Stimulated activated CD4-positive, alpha-beta T cell treated with anti-CD3 and anti-CD28 coated beads, Interleukin-15, amount 100 ng/mL, for 48 hours (primary cell): Measurements from ENCODE around the gene ZNRF1.
"Not testable (repeated sequence)": the region's sequence is repeated elsewhere in the genome, so short reads cannot be mapped to it uniquely, and the experiment has no call there.

ENCODE experiments used
- DNase-seq, 2 donors: peaks; one replicate each; pipeline ENCODE4 v3.0.0-alpha.2; 2020; ENCODE audit warnings: low read depth in 2 of 2

ZNRF1 gene

DNA sequence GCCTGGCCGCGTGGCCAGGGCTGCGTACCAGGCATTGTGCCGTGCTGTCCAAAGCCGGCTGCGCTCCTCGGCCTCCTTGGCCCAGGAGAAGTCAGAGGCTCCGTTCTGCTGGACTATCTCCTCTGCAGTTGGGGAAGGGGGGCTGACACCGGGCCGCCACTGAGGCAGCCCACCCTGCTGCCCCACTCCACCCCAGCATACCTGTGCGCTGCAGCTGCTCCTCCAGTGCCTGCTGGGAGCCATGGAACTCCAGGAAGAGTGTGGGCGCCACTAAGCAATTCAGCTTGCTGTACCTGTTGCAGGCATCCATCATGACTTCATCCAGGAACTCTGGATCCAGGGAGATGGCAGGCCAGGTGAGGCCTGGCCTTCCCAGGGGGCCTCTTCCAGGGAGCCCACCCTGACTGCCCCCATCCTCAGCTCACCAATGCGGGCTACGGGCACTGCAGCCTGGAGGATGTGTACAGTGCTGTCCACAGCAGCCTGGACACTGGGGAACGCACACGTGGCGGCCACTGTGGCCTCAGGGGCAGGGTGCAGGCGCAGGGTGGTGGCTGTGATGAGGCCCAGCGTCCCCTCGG lies 114.8 kb downstream of the ZNRF1 start:
- DNase-seq: no peak

DNA sequence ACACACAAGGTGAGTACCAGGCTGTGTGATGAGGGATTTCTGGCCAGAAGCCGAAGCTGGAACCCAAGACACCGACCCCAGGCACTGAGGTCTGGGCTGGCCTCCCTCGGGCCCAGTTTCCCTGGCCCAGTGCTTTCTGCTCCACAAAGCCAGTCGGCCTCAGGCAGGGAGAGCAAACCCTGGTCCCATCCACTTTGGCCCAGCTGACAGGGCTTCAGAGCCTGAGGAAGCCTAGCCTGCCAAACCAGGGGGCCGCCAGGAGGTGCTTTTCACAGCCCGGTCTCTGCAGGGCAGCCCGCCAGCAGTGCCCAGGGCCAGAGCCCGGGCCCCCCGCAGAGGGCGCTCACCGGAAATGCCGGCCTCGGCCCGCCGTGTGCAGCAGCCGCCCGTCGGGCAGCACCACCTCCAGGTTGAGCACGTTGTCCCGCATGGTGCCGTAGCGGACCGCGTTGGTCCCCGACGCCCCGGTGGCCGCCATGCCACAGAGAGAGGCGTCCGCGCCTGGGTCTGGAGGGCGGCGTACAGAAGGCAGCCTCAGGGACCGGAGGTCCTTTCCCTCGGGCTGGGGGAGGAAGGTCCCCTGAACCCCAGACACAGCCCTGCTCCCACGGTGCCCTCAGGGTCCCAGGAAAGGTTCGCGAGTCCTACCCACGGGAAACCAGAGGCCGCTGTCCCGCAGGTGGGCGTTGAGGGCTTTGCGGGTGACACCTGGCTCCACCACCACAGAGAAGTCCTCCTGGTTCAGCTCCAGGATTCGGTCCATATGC lies 115.5 kb downstream of the ZNRF1 start:
- DNase-seq: no peak

DNA sequence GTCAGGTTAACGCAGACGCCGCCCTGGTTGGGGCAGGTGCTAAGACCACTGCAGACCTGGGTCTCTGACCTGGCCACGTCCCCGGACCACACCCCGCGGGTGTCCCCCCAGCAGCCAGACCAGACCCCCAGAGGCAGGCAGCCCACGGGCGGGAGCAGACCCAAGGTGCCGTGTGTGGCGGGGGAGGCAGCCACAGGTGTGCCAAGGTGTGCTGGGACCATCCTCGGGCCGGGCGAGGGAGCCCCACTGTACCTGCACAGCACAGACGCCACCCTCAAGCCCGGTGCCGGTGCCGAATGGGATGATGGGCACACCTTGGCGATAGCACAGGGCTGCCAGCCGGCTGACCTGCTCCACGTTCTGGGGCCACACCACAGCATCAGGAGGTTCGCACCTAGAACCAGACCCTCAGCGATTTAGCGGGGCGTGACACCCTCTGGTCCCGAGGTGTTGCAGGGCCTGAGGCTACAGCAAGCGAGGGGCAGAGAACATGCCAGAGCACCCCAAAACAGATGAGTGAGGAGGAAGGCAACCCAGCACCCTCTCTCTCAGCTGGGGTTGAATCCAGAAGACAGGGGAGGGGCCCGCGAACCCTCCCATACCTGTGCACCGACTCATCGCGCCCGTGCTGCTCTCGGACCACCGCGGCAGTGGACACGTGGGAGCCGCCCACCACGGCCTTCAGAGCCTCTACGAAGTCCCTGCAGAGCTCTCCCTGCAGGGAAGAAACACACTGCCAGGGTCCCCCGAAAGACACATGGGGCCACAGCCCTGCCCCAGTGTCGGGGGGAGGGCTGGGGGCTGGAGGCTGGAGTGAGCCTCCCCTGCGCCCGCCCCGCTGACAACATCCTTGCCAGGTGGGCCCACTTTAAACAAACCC lies 116.4 kb downstream of the ZNRF1 start:
- no peak for DNase-seq

DNA sequence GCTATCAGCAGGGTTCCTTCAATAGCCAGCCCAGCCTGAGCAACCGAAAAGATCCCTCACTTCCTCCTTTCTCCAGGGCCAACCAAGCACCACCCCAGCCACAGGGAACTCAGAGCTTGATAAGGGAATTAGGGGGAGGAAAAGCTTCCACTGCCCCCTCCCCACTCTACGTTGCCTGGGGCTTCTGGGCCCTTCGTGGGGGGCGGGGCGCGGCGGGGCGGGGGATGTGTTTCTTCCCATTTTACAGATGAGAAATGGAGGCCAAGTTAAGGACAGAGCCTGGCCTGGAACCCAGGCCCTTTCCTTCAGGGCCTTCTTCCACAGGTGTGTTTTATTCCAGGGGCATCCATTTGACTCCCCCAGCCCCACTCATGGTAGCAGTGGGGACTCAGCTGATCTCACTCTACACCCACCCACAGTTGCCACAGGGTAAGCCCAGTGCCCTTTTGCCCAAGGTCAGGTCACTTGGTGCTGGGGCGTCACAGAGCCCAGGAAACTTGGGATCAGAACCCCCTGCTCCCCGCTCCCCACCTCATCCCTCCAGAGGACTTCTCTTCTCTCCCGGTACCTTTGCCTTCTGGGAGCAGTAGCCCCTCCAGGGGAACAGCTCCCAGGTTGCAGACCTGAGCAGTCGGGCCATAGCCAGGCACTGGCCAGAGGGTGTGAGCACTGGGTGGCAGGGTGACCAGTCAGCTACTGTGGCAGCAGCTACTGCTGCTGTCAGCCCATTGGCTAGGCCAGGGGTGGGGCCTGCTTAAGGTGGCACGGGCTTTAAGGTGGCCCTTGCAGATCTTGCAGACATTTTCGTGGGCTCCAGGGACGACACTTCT lies 117.5 kb downstream of the ZNRF1 start, which contains the start of gene LDHD:
Gene LDHD, minus strand, starts transcription at position 700 of the 830 bp plus-strand sequence. Its CDS starts 60 bp downstream, at position 640.
- no peak for DNase-seq

DNA sequence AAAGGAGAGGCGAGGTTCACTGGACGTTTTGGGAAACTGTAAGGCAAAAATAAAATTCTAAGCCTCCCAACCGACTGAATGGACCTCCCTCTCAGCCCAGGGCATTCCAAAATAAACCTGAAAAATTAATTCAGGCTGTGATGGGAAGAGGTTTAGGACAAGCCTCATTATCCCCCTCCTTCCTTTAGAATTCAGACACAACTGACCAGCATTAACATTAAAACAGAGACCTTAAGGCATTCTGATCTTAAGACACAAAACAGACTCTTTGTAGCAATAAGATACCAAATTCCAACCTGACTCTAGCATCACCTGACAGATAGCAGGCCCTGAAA lies 118.1 kb downstream of the ZNRF1 start:
- no peak for DNase-seq

DNA sequence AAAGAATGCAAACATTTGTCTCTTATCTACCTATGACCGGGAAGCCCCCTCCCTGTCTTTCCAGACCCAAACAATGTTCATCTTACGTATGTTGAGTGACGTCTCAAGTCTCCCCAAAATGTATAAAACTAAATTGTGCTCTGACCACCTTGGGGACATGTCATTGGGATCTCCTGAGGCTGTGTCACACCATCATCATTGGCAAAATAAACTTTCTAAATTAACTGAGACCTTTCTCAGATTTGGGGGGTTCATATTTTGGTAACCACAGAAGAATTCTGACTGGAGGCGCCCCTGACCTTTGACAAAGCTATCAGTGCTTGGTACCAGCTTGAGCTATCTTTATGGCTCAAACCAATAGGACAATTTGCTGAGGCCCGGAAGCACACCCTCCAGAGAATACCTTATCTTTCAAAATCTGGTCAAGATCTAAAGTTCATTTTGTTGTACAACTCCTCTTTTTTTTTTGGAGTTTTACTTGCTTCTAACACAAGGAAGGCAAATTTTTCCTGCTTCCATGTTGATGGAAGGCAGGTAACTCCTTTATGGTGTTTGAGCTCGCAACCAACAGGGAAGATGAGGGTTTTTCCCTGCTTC lies 120.2 kb downstream of the ZNRF1 start:
- no peak for DNase-seq

DNA sequence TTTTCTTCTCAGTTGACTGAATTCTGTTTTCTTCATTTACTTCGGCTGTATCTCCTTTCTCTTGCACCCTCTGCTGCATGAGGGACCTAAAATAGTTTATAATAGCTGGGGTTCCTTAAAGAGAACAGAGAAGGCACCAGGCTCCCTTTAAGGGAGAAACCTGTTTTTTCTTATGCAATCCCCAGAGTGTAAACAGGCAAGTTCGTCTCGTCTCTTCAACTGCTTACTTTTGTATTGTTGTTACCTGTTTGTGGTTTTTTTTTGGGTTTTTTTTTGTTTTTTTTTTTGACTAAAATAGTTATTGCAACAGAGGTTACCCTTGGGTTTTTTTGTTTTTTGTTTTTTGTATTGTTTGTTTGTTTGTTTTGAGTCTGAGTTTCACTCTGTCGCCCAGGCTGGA lies 121.4 kb downstream of the ZNRF1 start:
- no peak for DNase-seq

DNA sequence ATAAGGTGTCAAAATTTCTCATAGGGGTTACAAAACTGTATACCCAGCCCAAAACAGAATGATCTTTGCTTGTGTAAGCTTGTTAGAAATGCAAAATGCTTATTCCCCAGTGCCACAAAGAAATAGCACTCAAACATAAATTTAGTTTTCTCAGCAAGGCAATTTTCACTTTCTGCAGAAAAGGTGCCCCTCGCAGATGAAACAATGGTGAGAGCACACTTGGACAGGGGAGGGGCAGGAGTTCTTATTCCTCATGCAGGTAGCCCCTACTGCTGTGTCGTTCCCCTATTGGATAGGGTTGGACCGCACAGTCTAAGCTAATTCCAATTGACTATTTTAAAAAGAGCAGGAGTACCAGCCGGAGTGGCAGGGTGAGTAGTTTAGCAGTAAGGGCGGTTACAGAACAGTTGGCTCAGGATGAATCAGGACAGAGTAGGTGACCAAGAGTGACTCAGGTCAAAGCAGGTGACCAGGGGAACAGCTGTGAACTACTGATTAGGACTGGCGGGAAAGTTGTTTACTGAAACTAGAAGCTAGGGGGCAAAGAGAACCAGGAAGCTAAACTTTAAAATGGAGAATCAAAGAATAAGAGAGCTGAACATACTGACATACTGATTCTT lies 123.2 kb downstream of the ZNRF1 start:
- no peak for DNase-seq

DNA sequence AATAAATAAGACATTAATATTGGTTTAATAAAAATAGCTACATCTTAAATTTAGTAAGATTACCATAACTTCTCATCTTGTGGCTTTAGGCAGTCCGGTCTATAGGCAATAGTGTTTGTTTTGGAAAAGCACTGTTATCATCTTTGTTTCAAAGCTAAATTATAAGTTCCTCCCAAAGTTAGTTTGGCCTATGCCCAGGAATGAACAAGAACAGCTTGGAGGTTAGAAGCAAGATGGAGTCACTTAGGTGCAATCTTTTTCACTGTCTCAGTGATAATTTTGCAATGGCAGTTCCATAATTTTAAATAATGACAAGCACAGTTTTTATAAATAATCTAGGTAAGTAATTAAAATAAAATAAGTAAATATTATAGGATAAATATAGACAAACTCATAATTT lies 123.8 kb downstream of the ZNRF1 start:
- no peak for DNase-seq

DNA sequence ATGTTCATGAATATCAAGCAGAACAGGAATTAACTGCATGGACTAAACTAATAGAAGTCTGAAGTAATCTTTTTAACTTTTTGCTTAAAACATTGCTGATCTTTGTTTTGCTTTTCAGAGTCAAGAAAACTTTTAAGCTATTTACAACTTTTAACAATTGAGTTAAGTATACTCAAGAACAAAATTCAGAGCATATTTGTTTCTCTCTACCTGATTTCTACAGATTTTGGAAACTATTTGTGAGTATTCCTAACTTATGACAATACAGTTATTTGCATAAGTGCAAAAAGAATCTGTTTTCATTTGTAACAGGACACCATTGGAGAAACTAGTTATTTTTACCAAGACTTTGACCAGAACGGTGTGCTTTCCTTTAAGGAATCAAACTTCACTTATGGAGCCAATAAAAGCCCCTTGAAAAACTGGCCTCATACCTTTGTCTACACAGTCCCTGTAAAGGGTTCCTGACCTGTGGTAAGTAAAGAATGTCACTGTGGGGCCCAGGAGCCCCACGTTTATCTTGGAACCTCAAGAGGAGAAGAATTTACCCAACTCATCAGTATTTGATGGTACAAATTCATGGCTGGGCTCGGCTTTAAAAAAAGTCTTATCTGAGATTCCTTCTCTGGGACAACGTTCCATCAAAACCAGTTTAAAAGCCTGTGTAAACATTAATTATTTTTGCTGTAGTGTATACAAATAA lies 129.0 kb downstream of the ZNRF1 start:
- no peak for DNase-seq

DNA sequence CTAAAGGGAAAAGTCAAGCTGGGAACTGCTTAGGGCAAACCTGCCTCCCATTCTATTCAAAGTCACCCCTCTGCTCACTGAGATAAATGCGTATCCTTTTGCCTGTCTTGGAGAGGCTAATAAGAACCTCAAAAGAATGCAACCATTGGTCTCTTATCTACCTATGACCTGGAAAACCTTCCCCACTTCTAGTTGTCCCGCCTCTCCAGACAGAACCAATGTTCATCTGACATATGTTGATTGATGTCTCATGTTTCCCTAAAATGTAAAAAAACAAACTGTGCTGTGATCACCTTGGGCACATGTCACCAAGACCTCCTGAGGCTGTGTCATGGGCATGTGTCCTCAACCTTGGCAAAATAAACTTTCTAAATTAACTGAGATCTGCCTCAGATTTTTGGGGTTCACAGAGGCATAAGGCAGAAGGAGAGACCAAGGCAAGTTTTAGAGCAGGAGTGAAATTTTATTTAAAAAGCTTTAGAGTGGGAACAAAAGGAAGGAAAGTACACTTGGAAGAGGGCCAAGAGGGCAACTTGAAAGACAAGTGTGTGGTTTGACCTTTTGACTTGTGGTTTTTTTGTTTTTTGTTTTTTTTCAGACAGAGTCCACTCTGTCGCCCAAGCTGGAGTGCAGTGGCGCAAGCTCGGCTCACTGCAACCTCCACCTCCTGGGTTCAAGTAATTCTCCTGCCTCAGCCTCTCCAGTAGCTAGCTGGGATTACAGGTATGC lies 130.8 kb downstream of the ZNRF1 start:
- DNase-seq: not testable (repeated sequence)

DNA sequence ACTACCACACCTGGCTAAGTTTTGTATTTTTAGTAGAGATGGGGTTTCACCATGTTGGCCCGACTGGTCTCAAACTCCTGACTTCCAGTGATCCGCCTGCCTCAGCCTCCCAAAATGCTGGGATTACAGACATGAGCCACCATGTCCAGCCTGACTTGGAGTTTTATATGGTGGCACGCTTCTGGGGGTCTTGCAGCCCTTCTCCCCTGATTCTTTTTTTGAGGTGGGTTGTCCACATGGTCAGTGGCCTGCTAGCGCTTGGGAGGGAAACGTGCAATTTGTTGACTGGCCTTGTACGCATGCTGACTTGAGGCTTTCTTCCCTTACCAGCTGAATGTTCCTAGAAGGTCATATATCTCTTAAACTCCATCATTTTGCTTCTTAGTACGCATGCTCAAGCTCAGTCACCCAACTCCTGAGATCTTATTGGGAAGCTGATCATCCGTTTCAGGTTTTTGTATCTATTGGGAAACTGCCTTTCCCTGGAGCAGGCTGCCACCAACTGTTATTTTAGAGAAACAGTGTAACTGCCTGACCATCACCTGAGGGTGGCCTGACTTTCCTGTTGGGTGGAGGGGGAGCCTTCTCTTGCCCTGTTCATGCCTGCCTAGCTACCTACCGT lies 131.4 kb downstream of the ZNRF1 start:
- no peak for DNase-seq

DNA sequence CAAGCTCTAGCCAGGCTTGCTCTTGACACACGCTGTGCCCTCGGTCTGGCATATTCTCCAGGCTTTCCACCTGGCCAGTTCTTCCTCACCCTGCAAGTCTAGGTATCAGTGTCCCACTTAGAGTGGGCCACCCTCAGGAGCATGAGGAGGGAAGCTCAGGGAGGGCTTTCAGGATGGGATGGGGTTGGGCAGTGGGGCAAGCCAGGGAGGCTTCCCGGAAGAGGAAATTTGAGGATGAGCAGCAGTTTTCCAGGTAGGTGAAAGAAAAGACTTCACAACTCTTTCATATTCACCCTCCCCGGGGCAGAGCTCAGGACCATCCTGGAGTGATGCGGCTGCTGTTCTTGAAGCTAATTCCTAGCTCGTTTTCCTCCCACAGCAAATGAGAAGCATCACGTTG lies 132.3 kb downstream of the ZNRF1 start:
- no peak for DNase-seq

DNA sequence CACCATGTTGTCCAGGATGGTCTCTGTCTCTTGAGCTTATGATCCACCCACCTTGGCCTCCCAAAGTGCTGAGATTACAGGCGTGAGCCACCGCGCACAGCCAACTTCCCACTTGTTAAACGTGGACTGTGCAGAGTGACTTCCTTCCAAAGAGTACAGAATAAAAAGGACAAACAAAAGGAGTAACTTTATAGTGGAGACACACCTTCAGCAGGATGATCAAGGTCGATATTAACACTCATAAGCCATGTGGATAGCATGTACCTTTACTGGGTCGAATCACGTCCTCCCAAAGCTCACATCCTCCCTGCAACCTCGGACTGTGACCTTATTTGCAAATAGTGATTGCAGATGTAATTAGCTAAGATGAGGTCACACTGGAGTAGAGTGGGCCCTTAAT lies 139.4 kb downstream of the ZNRF1 start:
- DNase-seq: no peak

DNA sequence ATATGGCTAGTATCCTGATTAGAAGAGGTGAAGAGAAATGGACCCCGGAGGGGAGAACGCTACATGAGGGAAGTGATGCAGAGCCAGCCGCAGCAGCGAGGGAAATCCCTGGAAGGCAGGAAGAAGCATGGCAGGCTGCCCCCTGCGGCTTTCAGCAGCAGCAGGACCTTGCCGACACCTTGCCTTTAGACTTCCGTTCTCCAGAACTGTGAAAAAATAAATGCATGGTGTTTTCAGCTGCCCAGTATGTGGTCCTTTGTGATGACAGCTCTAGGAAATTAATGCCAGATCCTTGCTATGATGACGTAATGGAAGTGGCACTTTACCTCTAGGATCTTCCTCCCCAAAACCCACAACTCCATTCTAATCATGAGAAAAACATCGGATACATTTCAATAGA lies 139.8 kb downstream of the ZNRF1 start:
- peak in 1 of 2 donors; percentile 6 for DNase-seq

DNA sequence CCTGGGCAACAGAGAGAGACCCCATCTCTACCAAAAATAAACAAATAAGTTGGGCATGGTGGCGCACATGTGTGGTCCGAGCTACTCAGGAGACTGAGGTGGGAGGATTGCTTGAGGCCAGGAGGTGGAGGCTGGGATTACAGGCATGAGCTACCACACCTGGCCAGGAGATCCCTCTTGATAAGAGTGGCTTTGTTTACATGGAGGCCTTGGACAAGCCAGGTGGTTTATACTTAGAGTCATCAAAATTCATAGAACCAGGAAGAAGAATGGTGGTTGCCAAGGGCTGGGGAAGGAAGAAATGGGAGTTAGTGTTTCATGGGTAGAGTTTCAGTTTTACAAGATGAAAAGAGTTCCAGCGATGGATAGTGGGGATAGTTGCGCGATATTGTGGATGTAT lies 140.7 kb downstream of the ZNRF1 start:
- DNase-seq: no peak

DNA sequence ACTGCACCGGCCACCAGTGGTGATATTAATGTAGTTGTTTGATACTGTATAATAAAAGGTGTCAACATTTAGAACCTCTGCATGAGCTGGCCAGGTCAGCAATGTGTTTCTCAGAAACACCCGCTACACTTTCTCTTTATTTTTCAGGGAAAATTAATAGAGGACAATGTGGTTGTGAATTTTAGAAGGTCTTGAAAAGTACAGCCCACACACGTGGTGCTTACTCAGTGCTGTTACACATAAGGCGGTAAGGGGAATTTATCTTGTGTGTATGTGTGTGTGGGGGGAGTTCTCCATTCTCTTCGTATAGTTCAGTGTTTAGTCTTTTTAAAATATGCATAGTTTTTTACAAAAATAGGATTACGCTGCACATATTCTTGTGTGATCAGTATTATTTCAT lies 145.1 kb downstream of the ZNRF1 start:
- DNase-seq: no peak

DNA sequence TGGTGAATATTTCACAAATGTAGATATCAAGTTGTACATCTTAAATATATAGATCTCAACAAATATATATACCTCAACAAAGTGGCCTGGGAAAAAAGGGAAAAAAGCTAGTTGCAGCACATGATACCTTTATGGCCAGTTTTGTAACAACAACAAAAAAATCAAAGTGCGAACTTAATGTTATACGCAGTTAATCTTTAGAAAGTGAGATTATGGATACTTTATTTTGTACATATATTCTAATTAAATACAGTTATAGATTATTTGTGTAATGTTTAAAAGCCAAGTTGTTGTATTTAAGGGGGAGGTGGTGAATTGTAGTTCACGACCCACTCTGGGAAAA lies 149.1 kb downstream of the ZNRF1 start:
- no peak for DNase-seq
